ENCODE data around the gene KRT36.

DNA sequence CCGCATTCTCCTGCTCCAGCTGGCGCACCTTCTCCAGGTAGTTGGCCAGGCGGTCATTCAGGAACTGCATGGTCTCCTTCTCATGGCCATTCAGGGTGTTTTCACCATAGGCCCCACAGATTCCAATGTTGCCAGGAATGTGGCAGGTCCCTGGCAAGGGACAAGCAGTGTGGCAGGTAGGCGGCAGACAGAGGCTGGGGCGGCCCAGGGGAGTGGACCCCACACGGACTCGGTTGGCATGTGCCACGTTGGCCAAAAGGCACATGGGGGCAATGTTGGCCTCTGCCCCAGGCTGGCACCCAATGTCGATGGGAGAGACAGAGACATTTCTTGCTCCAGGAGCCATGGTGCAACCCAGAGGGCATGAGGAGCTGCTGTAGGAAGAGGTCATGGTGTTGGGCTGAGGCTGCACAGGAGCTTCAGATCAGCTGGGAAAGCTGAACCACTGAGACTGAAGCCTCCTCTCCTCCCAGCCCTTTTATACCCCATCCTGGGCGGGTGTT, 49.1 kb downstream of the KRT36 start, which contains the start of gene KRT38:
- TF ChIP-seq EZH2 (IDR thresholded peaks at IDR 0.05; ENCODE audit: low read length, unreplicated experiment) = no peak
- TF ChIP-seq CTCF (conservative IDR thresholded peaks at IDR 0.05; ENCODE audit: low read depth, low read length) = no peak
- TF ChIP-seq EZH2phosphoT487 (IDR thresholded peaks at IDR 0.05; ENCODE audit: borderline replicate concordance, low read length) = no peak
